ENCODE measurements around the gene MAP1B. TPM values are rescaled to one million over a fixed set of nuclear protein-coding genes. Genes with fewer than 3 reads are reported as not detected.

Gene MAP1B
- total RNA-seq, 2 donors from 2014 or later, result 437 to 479 TPM

GRCh38 chr5:72092074-72092473 is 15.2 kb upstream of the MAP1B start:
- intact Hi-C loops (cut with DNase I), result no loop called here

GRCh38 chr5:72093217-72093616 is 14.1 kb upstream of the MAP1B start:
- intact Hi-C loops (cut with DNase I), result no loop called here
- DNase-seq (ENCODE audit: low spot score), result no peak

More at GRCh38 chr5:72092074-72092473, 15.2 kb upstream of the MAP1B start:
- no peak for DNase-seq (ENCODE audit: low spot score)

GRCh38 chr5:72093824-72094223 is 13.5 kb upstream of the MAP1B start:
- intact Hi-C loops (cut with DNase I), result no loop called here
- DNase-seq (ENCODE audit: low spot score), result no peak

- no peak for DNase-seq (ENCODE audit: low spot score)
- intact Hi-C loops (cut with DNase I), result no loop called here
These were observed 10.6 kb upstream of the MAP1B start for GRCh38 chr5:72096602-72097188.

- intact Hi-C loops (cut with DNase I), result loop anchor here in 1 of 2 donors (10.0 kb wide), 1 partner anchor 317 kb away; no protein-coding TSS in a partner anchor
- no peak for DNase-seq (ENCODE audit: low spot score)
These were observed 5.4 kb upstream of the MAP1B start for GRCh38 chr5:72101828-72102227.

- DNase-seq (ENCODE audit: low spot score), result no peak
- intact Hi-C loops (cut with DNase I), result loop anchor here in 1 of 2 donors (10.0 kb wide), 1 partner anchor 322 kb away; no protein-coding TSS in a partner anchor
These were observed 501 bp upstream of the MAP1B start for GRCh38 chr5:72106817-72107130.

- intact Hi-C loops (cut with DNase I), result loop anchor here in 1 of 2 donors (10.0 kb wide), 1 partner anchor 323 kb away; no protein-coding TSS in a partner anchor
- no peak for DNase-seq (ENCODE audit: low spot score)
These were observed 576 bp downstream of the MAP1B start for GRCh38 chr5:72107901-72108201.

- intact Hi-C loops (cut with DNase I), result loop anchor here in 1 of 2 donors (10.0 kb wide), 1 partner anchor 324 kb away; no protein-coding TSS in a partner anchor
- peak; percentile 95 for DNase-seq (ENCODE audit: low spot score)
These were observed 1.2 kb downstream of the MAP1B start for GRCh38 chr5:72108202-72109061.

GRCh38 chr5:72109062-72109411 is 1.8 kb downstream of the MAP1B start:
- intact Hi-C loops (cut with DNase I), result loop anchor here in 1 of 2 donors (10.0 kb wide), 1 partner anchor 324 kb away; no protein-coding TSS in a partner anchor
- DNase-seq (ENCODE audit: low spot score), result no peak

GRCh38 chr5:72109625-72110024 is 2.4 kb downstream of the MAP1B start:
- no peak for DNase-seq (ENCODE audit: low spot score)
- intact Hi-C loops (cut with DNase I), result loop anchor here in 1 of 2 donors (10.0 kb wide), 1 partner anchor 325 kb away; no protein-coding TSS in a partner anchor

- intact Hi-C loops (cut with DNase I), result no loop called here
- no peak for DNase-seq (ENCODE audit: low spot score)
These were observed 3.2 kb downstream of the MAP1B start for GRCh38 chr5:72110394-72111013.

GRCh38 chr5:72112389-72112788 is 5.1 kb downstream of the MAP1B start:
- no peak for DNase-seq (ENCODE audit: low spot score)
- intact Hi-C loops (cut with DNase I), result no loop called here

- DNase-seq (ENCODE audit: low spot score), result no peak
- intact Hi-C loops (cut with DNase I), result no loop called here
These were observed 7.4 kb downstream of the MAP1B start for GRCh38 chr5:72114629-72115028.

- DNase-seq (ENCODE audit: low spot score), result no peak
- intact Hi-C loops (cut with DNase I), result no loop called here
These were observed 8.0 kb downstream of the MAP1B start for GRCh38 chr5:72115296-72115695.

- intact Hi-C loops (cut with DNase I), result no loop called here
- no peak for DNase-seq (ENCODE audit: low spot score)
These were observed 10.0 kb downstream of the MAP1B start for GRCh38 chr5:72117307-72117706.

- DNase-seq (ENCODE audit: low spot score), result no peak
- intact Hi-C loops (cut with DNase I), result no loop called here
These were observed 13.9 kb downstream of the MAP1B start for GRCh38 chr5:72121052-72121779.

- DNase-seq (ENCODE audit: low spot score), result no peak
These were observed 14.6 kb downstream of the MAP1B start for GRCh38 chr5:72121780-72122445.

GRCh38 chr5:72122602-72123001 is 15.3 kb downstream of the MAP1B start:
- intact Hi-C loops (cut with DNase I), result no loop called here

More at GRCh38 chr5:72121780-72122445, 14.6 kb downstream of the MAP1B start:
- intact Hi-C loops (cut with DNase I), result no loop called here

GRCh38 chr5:72123764-72124376 is 16.6 kb downstream of the MAP1B start:
- DNase-seq (ENCODE audit: low spot score), result no peak
- intact Hi-C loops (cut with DNase I), result no loop called here

More at GRCh38 chr5:72122602-72123001, 15.3 kb downstream of the MAP1B start:
- DNase-seq (ENCODE audit: low spot score), result no peak
